GM21619 (cell line): Measurements from ENCODE around the gene TRMT2A.
"Not testable (repeated sequence)": the region's sequence is repeated elsewhere in the genome, so short reads cannot be mapped to it uniquely, and the experiment has no call there.

Experiments used
- ATAC-seq: cut with Tn5 transposase; IDR thresholded peaks from one replicate; pipeline ENCODE4 v1.9.1; 2021; ENCODE audit not compliant: unreplicated experiment

TRMT2A gene

GRCh38 chr22:20089226-20089976 lies 27.6 kb downstream of the TRMT2A start:
- no peak for ATAC-seq

GRCh38 chr22:20088263-20088648 lies 28.8 kb downstream of the TRMT2A start:
- no peak for ATAC-seq

DNA sequence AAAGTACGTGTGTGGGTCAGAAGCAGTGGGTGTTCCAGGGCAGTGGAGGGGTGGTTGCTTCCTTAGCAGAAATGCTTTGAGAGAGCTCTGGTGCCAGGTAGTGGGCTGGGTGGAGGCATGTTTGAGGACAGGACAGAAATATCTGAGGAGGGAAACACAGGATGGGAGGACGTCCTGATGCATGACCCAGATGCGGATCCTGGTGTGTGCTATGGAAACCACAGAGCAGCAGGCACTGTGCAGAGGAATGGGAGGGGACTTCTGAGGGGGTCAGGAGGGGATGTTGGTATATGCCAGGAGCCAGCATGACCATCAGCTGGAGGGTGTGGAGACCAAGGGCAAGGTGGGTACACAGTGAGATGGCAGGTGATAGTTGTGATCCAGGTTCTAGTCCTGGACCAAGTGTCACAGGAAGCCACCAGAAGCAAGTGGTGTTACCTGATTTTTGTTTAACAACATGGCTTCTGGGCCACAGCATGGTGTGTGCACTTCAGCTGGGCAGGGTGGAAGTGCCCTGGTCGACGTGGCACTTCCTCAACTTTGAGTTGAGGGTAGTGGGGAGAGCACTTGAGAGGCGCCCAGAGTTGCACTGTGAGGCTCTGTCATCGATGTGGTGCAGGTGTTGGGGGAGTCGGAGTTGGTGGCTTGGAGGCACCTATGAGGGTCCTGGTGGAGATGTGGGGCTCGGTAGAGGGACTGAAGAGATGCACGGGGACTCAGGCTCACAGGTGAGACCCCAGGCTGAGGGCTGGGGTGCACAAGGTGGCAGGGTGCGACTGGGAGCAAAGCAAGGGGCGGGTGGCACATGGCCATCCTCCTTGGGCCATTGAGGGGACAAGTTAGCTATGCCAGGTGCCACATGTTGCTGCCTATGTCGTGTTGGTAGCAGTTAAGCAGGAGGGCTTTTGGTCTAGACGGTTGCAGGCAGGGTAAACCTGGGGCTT lies 29.4 kb downstream of the TRMT2A start:
- no peak for ATAC-seq

GRCh38 chr22:20086763-20087162 lies 30.3 kb downstream of the TRMT2A start:
- no peak for ATAC-seq

- ATAC-seq, result no peak
Measured at GRCh38 chr22:20086101-20086599, 30.9 kb downstream of the TRMT2A start.

DNA sequence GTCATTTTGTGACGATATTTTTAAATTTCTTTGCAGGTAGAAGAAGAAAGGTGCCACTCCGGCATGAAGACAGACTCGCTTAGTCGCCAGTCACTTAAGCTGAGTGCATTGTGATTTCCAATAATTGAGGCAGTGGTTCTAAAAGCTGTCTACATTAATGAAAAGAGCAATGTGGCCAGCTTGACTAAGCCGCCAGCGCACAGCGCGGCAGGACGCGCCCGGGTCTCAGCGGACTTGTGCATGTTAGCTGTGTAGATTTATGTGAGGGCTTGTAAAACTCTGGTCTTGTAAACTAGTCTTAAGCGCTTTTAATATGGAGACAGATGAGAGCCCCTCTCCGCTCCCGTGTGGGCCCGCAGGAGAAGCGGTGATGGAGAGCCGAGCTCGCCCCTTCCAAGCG lies 31.4 kb downstream of the TRMT2A start:
- ATAC-seq, result no peak

DNA sequence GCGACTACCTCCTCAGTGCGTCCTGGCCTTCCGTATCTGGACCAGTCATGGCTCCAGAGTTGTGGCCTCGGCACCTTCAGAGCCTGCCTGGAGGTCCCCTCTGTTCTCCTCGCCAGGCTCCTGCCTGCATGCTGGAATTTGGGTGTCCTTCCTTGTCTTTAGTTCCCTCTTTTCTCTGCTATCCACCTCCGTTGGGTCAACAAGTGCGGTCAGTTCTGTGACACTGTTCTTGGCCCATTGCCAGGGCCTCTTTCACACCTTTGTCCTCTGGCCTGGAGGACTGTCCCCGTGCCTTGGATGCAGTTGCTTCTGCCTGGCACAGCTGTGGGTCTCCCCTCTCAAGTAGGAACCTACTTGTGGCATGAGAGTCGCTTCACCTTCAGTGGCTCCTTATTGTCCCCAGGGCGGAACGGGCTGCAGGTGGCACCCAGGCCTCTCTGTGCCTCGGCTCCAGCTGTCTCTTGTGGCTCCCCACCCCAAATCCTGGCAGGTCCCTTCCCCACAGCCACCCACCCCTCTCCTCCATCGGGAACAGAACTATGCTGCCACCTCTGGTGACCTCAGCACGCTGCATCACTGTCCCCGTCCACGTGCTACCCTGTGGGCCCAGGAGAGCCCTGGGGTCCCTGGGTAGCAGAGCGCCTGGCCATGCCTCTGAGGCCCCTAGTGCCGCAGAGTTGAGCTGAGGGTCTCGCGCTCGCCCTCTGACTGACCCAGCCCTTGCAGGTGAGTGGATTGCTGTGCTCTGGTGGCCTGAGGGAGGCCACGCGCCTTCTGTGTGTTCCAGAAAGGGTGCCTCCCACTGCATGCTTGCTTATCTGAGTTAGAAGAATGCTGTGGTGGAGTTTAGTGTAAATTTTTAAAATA lies 32.2 kb downstream of the TRMT2A start:
- no peak for ATAC-seq

GRCh38 chr22:20083891-20084546 lies 33.0 kb downstream of the TRMT2A start:
- ATAC-seq, result no peak

GRCh38 chr22:20083157-20083890 lies 33.7 kb downstream of the TRMT2A start:
- no peak for ATAC-seq

- no peak for ATAC-seq
Measured at GRCh38 chr22:20080776-20081654, 36.0 kb downstream of the TRMT2A start.

- ATAC-seq, result peak; percentile 54
Measured at GRCh38 chr22:20080445-20080775, 36.6 kb downstream of the TRMT2A start.

GRCh38 chr22:20079745-20080444 lies 37.1 kb downstream of the TRMT2A start, which contains the start of gene DGCR8:
DGCR8 (plus strand) TSS chr22:20080241; CDS start chr22:20085964, 5,723 bp downstream.
- peak; percentile 72 for ATAC-seq

DNA sequence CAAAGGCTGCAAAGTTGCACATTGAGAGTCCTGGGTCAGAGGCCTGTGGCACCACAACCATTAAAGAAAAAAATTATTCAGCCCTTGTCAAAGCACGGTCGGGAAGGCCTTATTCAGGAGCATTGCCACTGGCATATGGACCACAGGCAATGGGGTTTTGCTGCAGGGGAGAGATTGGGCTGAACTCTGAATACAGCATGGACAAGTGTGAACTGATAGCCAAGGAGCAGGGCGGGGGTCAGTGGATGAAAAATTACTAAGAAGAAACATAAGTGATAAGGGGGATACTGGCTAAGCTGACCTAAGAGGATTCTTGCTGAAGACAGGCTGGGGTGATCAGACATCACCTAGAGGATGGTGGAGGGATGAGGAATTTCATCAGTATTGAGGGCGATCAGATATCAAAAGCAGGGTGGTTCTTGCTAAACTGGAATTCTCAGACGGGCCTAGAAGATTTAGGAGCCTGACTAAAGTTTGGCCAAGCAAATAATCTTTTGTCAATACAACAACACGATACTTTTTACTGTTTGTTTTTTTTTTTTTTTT lies 40.3 kb downstream of the TRMT2A start:
- ATAC-seq, result no peak

DNA sequence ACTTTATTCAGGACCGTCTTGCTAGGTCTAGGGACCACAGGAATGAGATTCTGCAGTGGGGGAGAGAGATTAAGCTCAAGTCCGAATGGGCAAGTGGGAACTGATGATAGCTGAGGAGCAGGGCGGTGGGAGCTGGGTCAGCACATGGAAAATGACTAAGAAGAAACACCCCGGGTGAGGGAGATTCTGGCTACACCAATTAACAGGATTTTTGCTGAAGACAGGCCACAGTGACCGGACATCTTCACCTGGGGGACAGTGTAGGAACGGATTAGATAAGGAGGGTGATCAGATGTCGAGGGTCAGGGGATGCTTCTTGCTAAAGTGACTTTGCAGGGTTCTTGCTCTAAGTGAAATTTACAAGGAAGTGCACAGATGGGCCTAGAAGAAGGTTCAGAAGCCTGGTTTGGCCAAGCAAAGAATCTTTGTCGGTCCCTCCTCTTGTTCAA lies 45.5 kb downstream of the TRMT2A start:
- no peak for ATAC-seq

DNA sequence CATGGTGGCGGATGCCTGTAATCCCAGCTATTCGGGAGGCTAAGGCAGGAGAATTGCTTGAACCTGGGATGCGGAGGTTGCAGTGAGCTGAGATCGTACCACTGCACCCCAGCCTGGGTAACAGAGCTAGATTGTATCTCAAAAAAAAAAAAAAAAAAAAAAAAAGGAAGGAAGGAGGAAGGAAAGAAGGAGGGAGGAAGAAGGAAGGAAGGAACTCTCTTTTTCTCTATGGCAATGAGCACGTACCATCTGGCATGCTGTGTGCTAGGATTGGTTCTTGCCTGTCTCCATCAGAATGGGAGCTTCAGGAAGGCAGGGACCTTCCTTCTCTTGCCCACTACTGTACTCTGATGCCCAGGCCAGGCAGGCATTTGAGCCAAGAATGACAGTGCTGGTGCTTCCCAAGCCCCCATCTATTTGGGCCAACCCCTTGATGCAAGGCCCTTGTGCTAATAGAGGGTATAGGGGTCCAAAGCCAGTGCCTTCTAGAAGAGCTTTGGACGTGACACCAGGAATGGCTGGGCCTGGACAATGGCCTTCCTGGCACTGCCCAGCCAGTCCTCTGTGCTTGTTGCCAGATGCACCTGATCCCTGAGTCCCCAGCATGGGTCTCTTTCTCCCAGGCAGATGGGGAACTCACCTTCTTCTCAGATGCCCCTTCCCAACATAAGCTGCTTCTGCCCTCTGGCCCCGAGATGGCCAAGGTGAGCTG lies 47.5 kb downstream of the TRMT2A start:
- ATAC-seq, result no peak

DNA sequence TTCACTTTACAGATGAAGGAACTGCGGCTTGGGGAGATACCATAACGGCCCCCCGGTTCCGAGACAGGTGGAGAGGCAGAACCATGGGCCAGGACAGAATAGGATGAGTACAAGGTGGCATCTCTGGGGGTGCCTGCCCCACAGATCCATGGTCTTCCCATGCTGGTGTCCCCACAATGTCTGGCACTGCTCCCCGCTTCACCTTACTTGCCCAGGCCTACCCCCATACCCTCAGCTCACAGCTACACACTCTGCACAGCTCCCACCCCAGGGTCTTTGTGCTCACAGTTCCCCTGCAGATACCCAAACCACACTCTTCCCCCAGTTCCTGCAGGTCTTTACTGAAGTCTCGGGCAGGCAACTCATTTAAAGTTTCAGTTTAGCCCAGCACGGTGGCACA lies 48.4 kb downstream of the TRMT2A start:
- no peak for ATAC-seq

DNA sequence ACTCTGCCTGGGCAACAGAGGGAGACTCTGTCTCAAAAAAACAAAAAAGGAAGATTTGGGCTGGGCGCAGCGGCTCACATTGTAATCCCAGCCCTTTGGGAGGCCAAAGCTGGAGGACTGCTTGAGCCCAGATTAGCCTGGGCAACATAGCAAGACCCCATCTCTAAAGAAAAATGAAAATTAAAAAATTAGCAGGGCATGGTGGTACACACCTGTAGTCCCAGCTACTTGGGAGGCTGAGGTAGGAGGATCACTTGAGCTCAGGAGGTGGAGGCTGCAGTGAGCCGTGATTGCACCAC lies 49.7 kb downstream of the TRMT2A start:
- not testable (repeated sequence) for ATAC-seq
